Measurements from ENCODE around the gene PRELP. TPM values are rescaled to one million over a fixed set of nuclear protein-coding genes. Genes with fewer than 3 reads are reported as not detected.

PRELP gene
- total RNA-seq, 1 experiment from 2014 or later, result not detected

DNA sequence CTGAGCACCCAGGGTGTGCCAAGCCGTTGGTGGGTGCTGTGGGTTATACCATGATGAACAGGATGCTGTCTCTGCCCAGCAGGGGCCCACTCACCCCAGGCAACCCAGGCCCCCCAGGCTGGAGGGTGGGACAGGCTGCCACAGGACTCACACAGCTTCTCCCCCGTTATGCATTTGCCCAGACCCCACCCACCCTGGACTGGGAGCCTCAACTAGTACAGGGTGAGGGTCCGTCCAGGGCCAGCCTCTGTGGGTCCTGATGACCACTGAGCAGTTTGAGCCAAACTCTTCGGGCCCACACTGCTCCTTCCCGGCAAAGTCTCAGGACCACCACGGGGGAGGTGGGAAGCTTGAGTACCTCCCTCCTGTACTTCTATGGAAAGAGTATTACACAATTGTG is 3.8 kb upstream of the PRELP start:
- no peaks in the 10 kb centered on the region for H3K4me1 ChIP-seq
- ChIA-PET POLR2A (no interaction called here), CTCF (no interaction called here)
- Mint-ChIP-seq H3K27ac (ENCODE audit: unreplicated experiment) (no peak overlapping the region), H3K36me3 (ENCODE audit: insufficient read depth, unreplicated experiment) (no peaks in the 10 kb centered on the region), H3K4me1 (ENCODE audit: low read depth, unreplicated experiment) (no peaks in the 10 kb centered on the region), H3K27me3 (ENCODE audit: insufficient read depth, unreplicated experiment) (peaks cover 7% of the 10 kb centered on the region), H3K9me3 (ENCODE audit: unreplicated experiment) (no peaks in the 10 kb centered on the region), H3K4me3 (ENCODE audit: unreplicated experiment) (no peak overlapping the region)
- intact Hi-C loops (cut with micrococcal nuclease; ENCODE audit: unreplicated experiment), result no loop called here
- H3K9me3 ChIP-seq, result no peaks in the 10 kb centered on the region
- H3K36me3 ChIP-seq (ENCODE audit: control insufficient read depth, insufficient read depth, low read length), result no peaks in the 10 kb centered on the region
- no peak overlapping the region for H3K4me3 ChIP-seq (ENCODE audit: low read depth, low read length)
- H3K27me3 ChIP-seq (replicated peaks; ENCODE audit: control insufficient read depth, insufficient read depth, low read length), result no peaks in the 10 kb centered on the region; the same call in 1 of the 2 replicates
- TF ChIP-seq, protein P1, sequence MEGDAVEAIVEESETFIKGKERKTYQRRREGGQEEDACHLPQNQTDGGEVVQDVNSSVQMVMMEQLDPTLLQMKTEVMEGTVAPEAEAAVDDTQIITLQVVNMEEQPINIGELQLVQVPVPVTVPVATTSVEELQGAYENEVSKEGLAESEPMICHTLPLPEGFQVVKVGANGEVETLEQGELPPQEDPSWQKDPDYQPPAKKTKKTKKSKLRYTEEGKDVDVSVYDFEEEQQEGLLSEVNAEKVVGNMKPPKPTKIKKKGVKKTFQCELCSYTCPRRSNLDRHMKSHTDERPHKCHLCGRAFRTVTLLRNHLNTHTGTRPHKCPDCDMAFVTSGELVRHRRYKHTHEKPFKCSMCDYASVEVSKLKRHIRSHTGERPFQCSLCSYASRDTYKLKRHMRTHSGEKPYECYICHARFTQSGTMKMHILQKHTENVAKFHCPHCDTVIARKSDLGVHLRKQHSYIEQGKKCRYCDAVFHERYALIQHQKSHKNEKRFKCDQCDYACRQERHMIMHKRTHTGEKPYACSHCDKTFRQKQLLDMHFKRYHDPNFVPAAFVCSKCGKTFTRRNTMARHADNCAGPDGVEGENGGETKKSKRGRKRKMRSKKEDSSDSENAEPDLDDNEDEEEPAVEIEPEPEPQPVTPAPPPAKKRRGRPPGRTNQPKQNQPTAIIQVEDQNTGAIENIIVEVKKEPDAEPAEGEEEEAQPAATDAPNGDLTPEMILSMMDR (IDR thresholded peaks at IDR 0.05; ENCODE audit: insufficient read depth in 1 of 2, low read depth in 1 of 2, low read length in 1 of 2, severe bottlenecking in 1 of 2, unreplicated experiment in 1 of 2), result no peak
- no peak for DNase-seq
- no TSS peak for BruUV-seq (replicated peaks)

DNA sequence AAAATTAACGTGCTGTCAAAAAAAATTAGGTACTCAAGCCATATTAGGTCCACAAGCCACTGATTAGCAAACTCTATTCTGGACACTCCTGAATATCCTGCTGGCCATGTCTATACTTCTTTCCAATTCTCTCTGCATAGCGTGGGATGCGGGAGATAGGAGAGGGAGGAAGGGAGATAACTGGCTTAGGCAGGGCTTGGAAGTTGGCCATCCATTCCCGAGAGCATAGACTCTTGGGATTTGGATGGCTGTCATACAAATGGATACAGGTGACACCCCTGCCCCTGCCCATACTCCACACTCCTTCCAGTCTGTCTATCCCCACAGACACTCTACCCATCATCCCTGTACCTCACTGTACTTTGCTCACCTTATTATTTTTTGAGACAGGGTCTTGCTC is 2.3 kb upstream of the PRELP start:
- no peaks in the 10 kb centered on the region for H3K9me3 ChIP-seq
- no TSS peak for BruUV-seq (replicated peaks)
- TF ChIP-seq, protein P1 (IDR thresholded peaks at IDR 0.05; ENCODE audit: insufficient read depth in 1 of 2, low read depth in 1 of 2, low read length in 1 of 2, severe bottlenecking in 1 of 2, unreplicated experiment in 1 of 2), result no peak
- no peak for DNase-seq
- no peaks in the 10 kb centered on the region for H3K4me1 Mint-ChIP-seq (ENCODE audit: low read depth, unreplicated experiment)
- ChIA-PET CTCF (no interaction called here), POLR2A (no interaction called here)
- no peaks in the 10 kb centered on the region; the same call in 1 of the 2 replicates for H3K27me3 ChIP-seq (replicated peaks; ENCODE audit: control insufficient read depth, insufficient read depth, low read length)
- no peaks in the 10 kb centered on the region for H3K36me3 ChIP-seq (ENCODE audit: control insufficient read depth, insufficient read depth, low read length)
- no peaks in the 10 kb centered on the region for H3K36me3 Mint-ChIP-seq (ENCODE audit: insufficient read depth, unreplicated experiment)
- H3K4me3 ChIP-seq (ENCODE audit: low read depth, low read length), result no peak overlapping the region
- no peaks in the 10 kb centered on the region for H3K4me1 ChIP-seq
- no peak overlapping the region for H3K4me3 Mint-ChIP-seq (ENCODE audit: unreplicated experiment)
- H3K27ac Mint-ChIP-seq (ENCODE audit: unreplicated experiment), result no peak overlapping the region
- intact Hi-C loops (cut with micrococcal nuclease; ENCODE audit: unreplicated experiment), result no loop called here
- H3K9me3 Mint-ChIP-seq (ENCODE audit: unreplicated experiment), result no peaks in the 10 kb centered on the region
- H3K27me3 Mint-ChIP-seq (ENCODE audit: insufficient read depth, unreplicated experiment), result peaks cover 8% of the 10 kb centered on the region

DNA sequence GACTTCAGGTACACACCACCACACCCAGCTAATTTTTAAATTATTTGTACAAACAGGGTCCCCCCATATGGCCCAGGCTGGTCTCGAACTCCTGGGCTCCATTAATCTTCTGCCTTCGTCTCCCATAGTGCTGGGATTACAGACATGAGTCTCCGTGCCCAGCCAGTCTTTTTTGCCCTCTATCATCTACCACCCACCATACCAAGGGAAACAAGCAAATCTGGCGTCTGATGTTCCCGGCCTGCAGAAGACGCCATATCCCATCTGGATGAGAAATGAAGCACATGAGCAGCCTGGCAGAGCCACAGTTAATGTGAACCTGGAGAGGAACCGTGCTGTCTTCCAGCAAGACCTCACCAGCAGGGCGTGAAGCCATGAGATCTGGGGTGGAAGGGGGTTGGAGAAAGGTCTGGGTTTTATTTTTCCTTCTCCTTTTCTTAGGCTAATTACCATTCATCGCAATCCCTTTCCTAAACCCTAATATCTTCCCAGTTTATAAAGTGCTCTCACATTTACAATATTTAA is 1.8 kb upstream of the PRELP start:
- Mint-ChIP-seq H3K4me3 (ENCODE audit: unreplicated experiment) (no peak overlapping the region), H3K27ac (ENCODE audit: unreplicated experiment) (no peak overlapping the region), H3K9me3 (ENCODE audit: unreplicated experiment) (no peaks in the 10 kb centered on the region), H3K27me3 (ENCODE audit: insufficient read depth, unreplicated experiment) (peaks cover 8% of the 10 kb centered on the region), H3K36me3 (ENCODE audit: insufficient read depth, unreplicated experiment) (no peaks in the 10 kb centered on the region), H3K4me1 (ENCODE audit: low read depth, unreplicated experiment) (no peaks in the 10 kb centered on the region)
- H3K36me3 ChIP-seq (ENCODE audit: control insufficient read depth, insufficient read depth, low read length), result no peaks in the 10 kb centered on the region
- DNase-seq, result no peak
- TF ChIP-seq, protein P1 (IDR thresholded peaks at IDR 0.05; ENCODE audit: insufficient read depth in 1 of 2, low read depth in 1 of 2, low read length in 1 of 2, severe bottlenecking in 1 of 2, unreplicated experiment in 1 of 2), result no peak
- CTCF ChIA-PET, result no interaction called here
- H3K4me3 ChIP-seq (ENCODE audit: low read depth, low read length), result no peak overlapping the region
- BruUV-seq (replicated peaks), result no TSS peak
- H3K4me1 ChIP-seq, result no peaks in the 10 kb centered on the region
- POLR2A ChIA-PET, result no interaction called here
- H3K9me3 ChIP-seq, result no peaks in the 10 kb centered on the region
- H3K27me3 ChIP-seq (replicated peaks; ENCODE audit: control insufficient read depth, insufficient read depth, low read length), result no peaks in the 10 kb centered on the region; the same call in 1 of the 2 replicates
- intact Hi-C loops (cut with micrococcal nuclease; ENCODE audit: unreplicated experiment), result no loop called here
